ENCODE results near the gene FXN. TPM values are rescaled to one million over a fixed set of nuclear protein-coding genes. Genes with fewer than 3 reads are reported as not detected.

Gene FXN
- total RNA-seq, 2 experiments from 2014 or later, result 21.0 to 21.8 TPM

- Mint-ChIP-seq H3K36me3 (ENCODE audit: low read depth) (no peaks in the 10 kb centered on the region), H3K4me3 (no peak overlapping the region), H3K4me1 (ENCODE audit: low read depth) (no peaks in the 10 kb centered on the region), H3K27me3 (no peaks in the 10 kb centered on the region), H3K27ac (no peak overlapping the region), H3K9me3 (no peaks in the 10 kb centered on the region)
- no peak for DNase-seq
- intact Hi-C loops (cut with micrococcal nuclease), result loop anchor here (10.0 kb wide), 1 partner anchor 57 kb away; no protein-coding TSS in a partner anchor
- ChIA-PET CTCF (interaction anchor here (0.5 to 1.6 kb wide), 3 partner anchors 49 to 218 kb away, joined by 3 read pairs; no protein-coding TSS in a partner anchor), POLR2A (no interaction called here)
- no peak for TF ChIP-seq CTCF (IDR thresholded peaks at IDR 0.05)
- no peak for ATAC-seq
These were observed 101.8 kb downstream of the FXN start for GRCh38 chr9:69137311-69137710.

- POLR2A ChIA-PET, result no interaction called here
- TF ChIP-seq CTCF (IDR thresholded peaks at IDR 0.05), result no peak
- H3K36me3 Mint-ChIP-seq (ENCODE audit: low read depth), result no peaks in the 10 kb centered on the region
- H3K4me1 Mint-ChIP-seq (ENCODE audit: low read depth), result no peaks in the 10 kb centered on the region
- H3K4me3 Mint-ChIP-seq, result no peak overlapping the region
- H3K9me3 Mint-ChIP-seq, result no peaks in the 10 kb centered on the region
- no peak for ATAC-seq
- no peak for DNase-seq
- H3K27me3 Mint-ChIP-seq, result no peaks in the 10 kb centered on the region
- no peak overlapping the region for H3K27ac Mint-ChIP-seq
- intact Hi-C loops (cut with micrococcal nuclease), result loop anchor here (10.0 kb wide), 1 partner anchor 55 kb away; no protein-coding TSS in a partner anchor
- CTCF ChIA-PET, result no interaction called here
These were observed 104.0 kb downstream of the FXN start for GRCh38 chr9:69139596-69139995.

GRCh38 chr9:69140123-69140735, 104.7 kb downstream of the FXN start:
- no peak overlapping the region for H3K27ac Mint-ChIP-seq
- no peaks in the 10 kb centered on the region for H3K4me1 Mint-ChIP-seq (ENCODE audit: low read depth)
- no peak overlapping the region for H3K4me3 Mint-ChIP-seq
- TF ChIP-seq CTCF (IDR thresholded peaks at IDR 0.05), result no peak
- no peak for DNase-seq
- H3K27me3 Mint-ChIP-seq, result no peaks in the 10 kb centered on the region
- intact Hi-C loops (cut with micrococcal nuclease), result loop anchor here (2.0 kb wide), 1 partner anchor 19 kb away; no protein-coding TSS in a partner anchor
- H3K9me3 Mint-ChIP-seq, result no peaks in the 10 kb centered on the region
- no peaks in the 10 kb centered on the region for H3K36me3 Mint-ChIP-seq (ENCODE audit: low read depth)
- ChIA-PET POLR2A (no interaction called here), CTCF (no interaction called here)
- ATAC-seq, result no peak

- no peak overlapping the region for H3K4me3 Mint-ChIP-seq
- H3K9me3 Mint-ChIP-seq, result no peaks in the 10 kb centered on the region
- ATAC-seq, result no peak
- no peak for TF ChIP-seq CTCF (IDR thresholded peaks at IDR 0.05)
- intact Hi-C loops (cut with micrococcal nuclease), result loop anchor here (2.0 kb wide), 1 partner anchor 21 kb away; no protein-coding TSS in a partner anchor
- CTCF ChIA-PET, result interaction anchor here (1.0 kb wide), 1 partner anchor 16 kb away, joined by 3 read pairs; no protein-coding TSS in a partner anchor
- no peaks in the 10 kb centered on the region for H3K4me1 Mint-ChIP-seq (ENCODE audit: low read depth)
- H3K27ac Mint-ChIP-seq, result no peak overlapping the region
- POLR2A ChIA-PET, result no interaction called here
- no peak for DNase-seq
- H3K36me3 Mint-ChIP-seq (ENCODE audit: low read depth), result no peaks in the 10 kb centered on the region
- no peaks in the 10 kb centered on the region for H3K27me3 Mint-ChIP-seq
These were observed 106.3 kb downstream of the FXN start for GRCh38 chr9:69141851-69142250.

- ChIA-PET POLR2A (no interaction called here), CTCF (interaction anchor here (2.3 kb wide), 1 partner anchor 15 kb away, joined by 6 read pairs; no protein-coding TSS in a partner anchor)
- ATAC-seq (no peak), DNase-seq (no peak)
- intact Hi-C loops (cut with micrococcal nuclease), result no loop called here
- H3K4me1 Mint-ChIP-seq (ENCODE audit: low read depth), result no peaks in the 10 kb centered on the region
- H3K27ac Mint-ChIP-seq, result no peak overlapping the region
- no peak for TF ChIP-seq CTCF (IDR thresholded peaks at IDR 0.05)
- no peaks in the 10 kb centered on the region for H3K36me3 Mint-ChIP-seq (ENCODE audit: low read depth)
- H3K4me3 Mint-ChIP-seq, result no peak overlapping the region
- H3K27me3 Mint-ChIP-seq, result no peaks in the 10 kb centered on the region
- H3K9me3 Mint-ChIP-seq, result no peaks in the 10 kb centered on the region
These were observed 107.7 kb downstream of the FXN start for GRCh38 chr9:69143291-69143690.

All from activated CD8-positive, alpha-beta T cell treated with anti-CD3 and anti-CD28 coated beads for 36 hours (primary cell).